Measurements from ENCODE around the gene HID1. TPM values are rescaled to one million over a fixed set of nuclear protein-coding genes. Genes with fewer than 3 reads are reported as not detected.

The HID1 gene
- total RNA-seq, 4 donors from 2014 or later: 4.0 to 24.1 (median 6.1) TPM

GRCh38 chr17:74921769-74922168, 50.8 kb downstream of the HID1 start:
- TF ChIP-seq, protein P1, sequence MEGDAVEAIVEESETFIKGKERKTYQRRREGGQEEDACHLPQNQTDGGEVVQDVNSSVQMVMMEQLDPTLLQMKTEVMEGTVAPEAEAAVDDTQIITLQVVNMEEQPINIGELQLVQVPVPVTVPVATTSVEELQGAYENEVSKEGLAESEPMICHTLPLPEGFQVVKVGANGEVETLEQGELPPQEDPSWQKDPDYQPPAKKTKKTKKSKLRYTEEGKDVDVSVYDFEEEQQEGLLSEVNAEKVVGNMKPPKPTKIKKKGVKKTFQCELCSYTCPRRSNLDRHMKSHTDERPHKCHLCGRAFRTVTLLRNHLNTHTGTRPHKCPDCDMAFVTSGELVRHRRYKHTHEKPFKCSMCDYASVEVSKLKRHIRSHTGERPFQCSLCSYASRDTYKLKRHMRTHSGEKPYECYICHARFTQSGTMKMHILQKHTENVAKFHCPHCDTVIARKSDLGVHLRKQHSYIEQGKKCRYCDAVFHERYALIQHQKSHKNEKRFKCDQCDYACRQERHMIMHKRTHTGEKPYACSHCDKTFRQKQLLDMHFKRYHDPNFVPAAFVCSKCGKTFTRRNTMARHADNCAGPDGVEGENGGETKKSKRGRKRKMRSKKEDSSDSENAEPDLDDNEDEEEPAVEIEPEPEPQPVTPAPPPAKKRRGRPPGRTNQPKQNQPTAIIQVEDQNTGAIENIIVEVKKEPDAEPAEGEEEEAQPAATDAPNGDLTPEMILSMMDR (IDR thresholded peaks at IDR 0.05): no peak
- ATAC-seq (ENCODE audit: low FRiP score) (no peak), DNase-seq (ENCODE audit: low spot score) (no peak)

- ATAC-seq (ENCODE audit: low FRiP score): peak; percentile 10
- no peak for DNase-seq (ENCODE audit: low spot score)
- TF ChIP-seq, protein P1 (IDR thresholded peaks at IDR 0.05): no peak
These were observed 51.4 kb downstream of the HID1 start for GRCh38 chr17:74921026-74921681.

GRCh38 chr17:74920642-74921025, 51.9 kb downstream of the HID1 start:
- TF ChIP-seq, protein P1 (IDR thresholded peaks at IDR 0.05): no peak
- ATAC-seq (ENCODE audit: low FRiP score) (no peak), DNase-seq (ENCODE audit: low spot score) (no peak)

GRCh38 chr17:74920306-74920620, 52.3 kb downstream of the HID1 start:
- TF ChIP-seq, protein P1 (IDR thresholded peaks at IDR 0.05): no peak
- ATAC-seq (ENCODE audit: low FRiP score) (no peak), DNase-seq (ENCODE audit: low spot score) (no peak)

DNA sequence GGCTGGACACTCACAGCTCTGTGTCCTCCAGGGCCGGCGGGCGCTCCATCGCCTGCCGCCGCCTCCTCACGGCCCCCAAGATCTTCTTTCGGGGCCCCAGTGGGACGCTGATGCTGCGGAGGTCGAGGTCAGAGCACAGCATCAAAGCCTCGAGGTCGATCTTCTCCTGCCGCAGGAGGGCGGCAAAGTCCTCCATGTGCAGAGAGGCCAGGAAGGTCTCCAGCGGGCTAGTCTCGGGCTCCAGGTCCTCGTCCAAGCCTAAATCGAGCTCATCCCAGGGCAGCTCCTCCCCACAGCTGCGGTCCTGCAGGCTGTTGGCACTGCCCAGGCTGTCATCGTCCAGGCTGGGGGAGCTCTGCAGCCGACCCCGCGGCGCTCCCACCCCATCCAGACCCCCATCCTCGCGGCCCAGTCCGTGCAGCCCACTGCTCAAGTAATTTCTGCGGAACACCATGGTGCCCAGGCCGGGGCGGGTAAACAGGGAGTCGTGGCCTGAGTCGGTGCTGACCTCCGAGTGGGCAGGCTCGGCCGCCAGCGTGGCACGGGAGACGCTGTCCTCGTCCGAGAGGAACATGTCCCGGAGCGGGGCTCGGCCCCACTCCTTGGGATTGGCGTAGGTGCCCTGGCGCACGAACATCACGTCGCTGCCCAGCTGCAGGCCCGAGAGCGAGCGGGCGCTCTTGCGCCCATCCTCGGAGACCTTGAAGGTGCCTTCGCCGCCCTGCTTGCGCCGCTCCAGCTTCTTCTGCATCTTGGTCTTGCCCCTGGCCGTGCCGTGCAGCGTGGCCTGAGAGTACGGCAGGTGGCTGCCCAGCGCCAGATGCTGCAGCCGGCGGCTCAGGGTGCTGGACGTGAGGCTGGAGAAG, 52.9 kb downstream of the HID1 start:
- TF ChIP-seq, protein P1 (IDR thresholded peaks at IDR 0.05): no peak
- ATAC-seq (ENCODE audit: low FRiP score) (no peak), DNase-seq (ENCODE audit: low spot score) (no peak)

GRCh38 chr17:74918906-74919305, 53.7 kb downstream of the HID1 start:
- no peak for ATAC-seq (ENCODE audit: low FRiP score)
- no peak for DNase-seq (ENCODE audit: low spot score)
- TF ChIP-seq, protein P1 (IDR thresholded peaks at IDR 0.05): no peak

DNA sequence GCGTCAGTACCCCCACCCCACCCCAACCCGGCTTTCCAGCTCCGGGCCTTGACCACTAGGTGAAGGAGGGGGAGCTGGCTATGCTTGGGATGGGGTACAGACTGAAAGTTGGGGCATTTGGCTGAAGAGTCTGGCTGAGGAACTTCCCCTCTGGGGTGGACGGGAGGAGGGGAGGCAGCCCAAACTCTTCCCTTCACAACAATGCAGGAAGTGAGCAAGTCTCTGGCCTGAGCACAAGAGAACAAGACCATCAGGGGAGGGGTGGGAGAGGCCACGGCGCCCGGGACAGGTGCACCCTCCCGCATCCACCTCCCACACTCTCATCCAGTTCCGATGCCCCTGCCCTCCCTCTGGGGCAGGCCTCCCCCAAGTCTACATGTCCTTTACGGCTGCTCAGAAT, 55.1 kb downstream of the HID1 start:
- ATAC-seq (ENCODE audit: low FRiP score) (no peak), DNase-seq (ENCODE audit: low spot score) (no peak)
- TF ChIP-seq, protein P1 (IDR thresholded peaks at IDR 0.05): no peak

Data from omental fat pad (tissue), 4 donors.